H9 (cell line): ENCODE measurements around the gene GPR15LG. TPM values are rescaled to one million over a fixed set of nuclear protein-coding genes. Genes with fewer than 3 reads are reported as not detected.

Experiments
- DNase-seq: peaks from one replicate; pipeline ENCODE4 v3.0.0-alpha.2; 2017
- H2AFZ ChIP-seq: one replicate; pipeline ENCODE4 v1.6.1; 2013; ENCODE audit warnings: mild to moderate bottlenecking, low read length, control low read depth, moderate library complexity
- H2AK5ac ChIP-seq: 2 replicates; pipeline ENCODE4 v1.6.1; 2013; ENCODE audit warnings: low read length, control low read depth, mixed read lengths; ENCODE audit not compliant: insufficient read length
- H2BK120ac ChIP-seq: one replicate; pipeline ENCODE4 v1.6.1; 2013; ENCODE audit warnings: low read depth, mild to moderate bottlenecking, low read length, control low read depth, inconsistent platforms; ENCODE audit not compliant: poor library complexity, severe bottlenecking
- H2BK12ac ChIP-seq: 2 replicates; pipeline ENCODE4 v1.6.1; 2013; ENCODE audit warnings: low read length, control low read depth, mixed read lengths, low read depth; ENCODE audit not compliant: insufficient read length
- H2BK15ac ChIP-seq: 2 replicates; pipeline ENCODE4 v1.6.1; 2013; ENCODE audit warnings: low read depth, low read length, control low read depth
- H2BK20ac ChIP-seq: one replicate; pipeline ENCODE4 v1.6.1; 2013; ENCODE audit warnings: low read depth, mild to moderate bottlenecking, low read length, control low read depth, inconsistent platforms; ENCODE audit not compliant: poor library complexity, severe bottlenecking
- H2BK5ac ChIP-seq: 2 replicates; pipeline ENCODE4 v1.6.1; 2013; ENCODE audit warnings: low read length, control low read depth, mixed read lengths; ENCODE audit not compliant: insufficient read length
- H3K14ac ChIP-seq: 2 replicates; pipeline ENCODE4 v1.6.1; 2013; ENCODE audit warnings: low read length, control low read depth; ENCODE audit not compliant: insufficient read depth
- H3K18ac ChIP-seq: 2 replicates; pipeline ENCODE4 v1.6.1; 2013; ENCODE audit warnings: low read depth, mild to moderate bottlenecking, mixed read lengths, low read length, control low read depth; ENCODE audit not compliant: insufficient read length
- H3K23ac ChIP-seq: 2 replicates; pipeline ENCODE4 v1.6.1; 2013; ENCODE audit warnings: low read length, control low read depth, mixed read lengths, low read depth; ENCODE audit not compliant: insufficient read length
- H3K23me2 ChIP-seq: 2 replicates; pipeline ENCODE4 v1.6.1; 2013; ENCODE audit warnings: low read depth, mild to moderate bottlenecking, mixed read lengths, low read length, control low read depth; ENCODE audit not compliant: insufficient read length, poor library complexity, severe bottlenecking
- H3K27ac ChIP-seq: 2 replicates; pipeline ENCODE4 v1.5.1; 2013; ENCODE audit warnings: low read length, control low read depth, mixed read lengths, low read depth; ENCODE audit not compliant: insufficient read length
- H3K27me3 ChIP-seq: 2 replicates; pipeline ENCODE4 v1.6.1; 2013; ENCODE audit warnings: low read length, control low read depth, inconsistent platforms; ENCODE audit not compliant: insufficient read depth
- H3K4ac ChIP-seq: 2 replicates; pipeline ENCODE4 v1.6.1; 2013; ENCODE audit warnings: low read depth, mild to moderate bottlenecking, control low read depth, inconsistent platforms, low read length, moderate library complexity
- H3K4me1 ChIP-seq: 2 replicates; pipeline ENCODE4 v1.6.1; 2013; ENCODE audit warnings: low read length, control low read depth, inconsistent platforms; ENCODE audit not compliant: insufficient read depth
- H3K4me2 ChIP-seq: 2 replicates; pipeline ENCODE4 v1.6.1; 2013; ENCODE audit warnings: low read length, control low read depth, mixed read lengths; ENCODE audit not compliant: insufficient read length, insufficient read depth
- H3K56ac ChIP-seq: 2 replicates; pipeline ENCODE4 v1.6.1; 2013; ENCODE audit warnings: low read depth, mild to moderate bottlenecking, mixed read lengths, low read length, control low read depth; ENCODE audit not compliant: insufficient read length
- H3K79me1 ChIP-seq: 2 replicates; pipeline ENCODE4 v1.6.1; 2013; ENCODE audit warnings: low read depth, mild to moderate bottlenecking, moderate library complexity, low read length, control low read depth, inconsistent platforms; ENCODE audit not compliant: insufficient read depth, poor library complexity, severe bottlenecking
- H3K79me2 ChIP-seq: 2 replicates; pipeline ENCODE4 v1.6.1; 2013; ENCODE audit warnings: low read length, control low read depth, inconsistent platforms; ENCODE audit not compliant: insufficient read depth
- H3K9ac ChIP-seq: 2 replicates; pipeline ENCODE4 v1.6.1; 2013; ENCODE audit warnings: low read length, control low read depth, mixed read lengths; ENCODE audit not compliant: insufficient read length; ENCODE audit errors: extremely low read depth
- H3K9me3 ChIP-seq: one replicate; pipeline ENCODE4 v1.6.1; 2013; ENCODE audit warnings: low read depth, low read length, inconsistent platforms; ENCODE audit not compliant: control insufficient read depth
- H3T11ph ChIP-seq: one replicate; pipeline ENCODE4 v1.6.1; 2013; ENCODE audit warnings: mild to moderate bottlenecking, low read length, control low read depth, inconsistent platforms
- H4K20me1 ChIP-seq: one replicate; pipeline ENCODE4 v1.6.1; 2013; ENCODE audit not compliant: control insufficient read depth, insufficient read length, insufficient read depth
- H4K5ac ChIP-seq: 2 replicates; pipeline ENCODE4 v1.6.1; 2013; ENCODE audit warnings: low read depth, mild to moderate bottlenecking, mixed read lengths, low read length, control low read depth; ENCODE audit not compliant: insufficient read length
- H4K8ac ChIP-seq: replicated peaks from 2 replicates; pipeline ENCODE4 v1.6.1; 2013; ENCODE audit warnings: low read length, control low read depth, mixed read lengths, low read depth; ENCODE audit not compliant: insufficient read length
- H4K91ac ChIP-seq: 2 replicates; pipeline ENCODE4 v1.6.1; 2013; ENCODE audit warnings: low read depth, mild to moderate bottlenecking, moderate library complexity, mixed read lengths, low read length, control low read depth; ENCODE audit not compliant: insufficient read length
- H3K27ac Mint-ChIP-seq, 3 experiments: 2 replicates in 2 of 3; 3 replicates in 1 of 3; pipeline ENCODE4 v1.8.0; 2020 to 2021; ENCODE audit warnings: mixed read lengths in 3 of 3, mild to moderate bottlenecking in 1 of 3, moderate library complexity in 1 of 3
- H3K27me3 Mint-ChIP-seq: 2 replicates; pipeline ENCODE4 v1.8.0; 2021; ENCODE audit warnings: low read depth, mild to moderate bottlenecking, moderate library complexity, mixed read lengths
- H3K36me3 Mint-ChIP-seq, 3 experiments: 2 replicates in 2 of 3; 3 replicates in 1 of 3; pipeline ENCODE4 v1.8.0; 2020 to 2021; ENCODE audit warnings: low read depth in 3 of 3, mixed read lengths in 3 of 3; ENCODE audit not compliant: insufficient read depth in 1 of 3
- H3K4me1 Mint-ChIP-seq, 2 experiments: 2 replicates each; pipeline ENCODE4 v1.8.0; 2020; ENCODE audit warnings: mixed read lengths in 2 of 2
- H3K4me3 Mint-ChIP-seq, 2 experiments: 2 replicates in 1 of 2; 3 replicates in 1 of 2; pipeline ENCODE4 v1.8.0; 2020 to 2021; ENCODE audit warnings: mild to moderate bottlenecking in 2 of 2, mixed read lengths in 2 of 2, moderate library complexity in 1 of 2
- H3K9me3 Mint-ChIP-seq, 2 experiments: 2 replicates in 1 of 2; 3 replicates in 1 of 2; pipeline ENCODE4 v1.8.0; 2020; ENCODE audit warnings: mild to moderate bottlenecking in 2 of 2, mixed read lengths in 2 of 2, moderate library complexity in 1 of 2
- WGBS: extraction: QIAGEN DNeasy Blood & Tissue Kit; methylation state at CpG from one replicate; pipeline ENCODE4 v1.1.7; 2013; ENCODE audit warnings: missing lambda C conversion rate, low lambda C conversion rate, mixed read lengths; ENCODE audit not compliant: insufficient read length; ENCODE audit errors: extremely low coverage; 5-methylcytosine and 5-hydroxymethylcytosine counted together
- total RNA-seq: library from RNA; stranded (reverse); gene quantifications from 2 replicates; pipeline ENCODE4 v1.2.1, GENCODE V29; 2021
- TF ChIP-seq, protein P1 (sequence below): fragments of 200-600 bp; sonication (generic); conservative IDR thresholded peaks from 3 replicates; pipeline ENCODE4 v1.8.0; 2021; ENCODE audit warnings: antibody characterized with exemption, mild to moderate bottlenecking

Gene GPR15LG
- total RNA-seq, 1 experiment from 2014 or later = not detected

- no peak overlapping the region for H3K14ac ChIP-seq
- no peak overlapping the region for H2AFZ ChIP-seq
- H3K23ac ChIP-seq = no peak overlapping the region
- no peak overlapping the region for H3K4ac ChIP-seq
- no peak overlapping the region for H2BK12ac ChIP-seq
- Mint-ChIP-seq H3K4me1 (peaks cover 7 to 9% of the 10 kb centered on the region in 2 experiments), H3K36me3 (peaks cover 0 to 2% (median 0%) of the 10 kb centered on the region in 3 experiments; a peak in 3 of 7 replicates), H3K27ac (no peak overlapping the region), H3K27me3 (peaks cover 51% of the 10 kb centered on the region), H3K4me3 (no peak overlapping the region; a peak in 1 of 5 replicates), H3K9me3 (no peaks in the 10 kb centered on the region)
- no peak overlapping the region for H2BK5ac ChIP-seq
- TF ChIP-seq, protein P1, sequence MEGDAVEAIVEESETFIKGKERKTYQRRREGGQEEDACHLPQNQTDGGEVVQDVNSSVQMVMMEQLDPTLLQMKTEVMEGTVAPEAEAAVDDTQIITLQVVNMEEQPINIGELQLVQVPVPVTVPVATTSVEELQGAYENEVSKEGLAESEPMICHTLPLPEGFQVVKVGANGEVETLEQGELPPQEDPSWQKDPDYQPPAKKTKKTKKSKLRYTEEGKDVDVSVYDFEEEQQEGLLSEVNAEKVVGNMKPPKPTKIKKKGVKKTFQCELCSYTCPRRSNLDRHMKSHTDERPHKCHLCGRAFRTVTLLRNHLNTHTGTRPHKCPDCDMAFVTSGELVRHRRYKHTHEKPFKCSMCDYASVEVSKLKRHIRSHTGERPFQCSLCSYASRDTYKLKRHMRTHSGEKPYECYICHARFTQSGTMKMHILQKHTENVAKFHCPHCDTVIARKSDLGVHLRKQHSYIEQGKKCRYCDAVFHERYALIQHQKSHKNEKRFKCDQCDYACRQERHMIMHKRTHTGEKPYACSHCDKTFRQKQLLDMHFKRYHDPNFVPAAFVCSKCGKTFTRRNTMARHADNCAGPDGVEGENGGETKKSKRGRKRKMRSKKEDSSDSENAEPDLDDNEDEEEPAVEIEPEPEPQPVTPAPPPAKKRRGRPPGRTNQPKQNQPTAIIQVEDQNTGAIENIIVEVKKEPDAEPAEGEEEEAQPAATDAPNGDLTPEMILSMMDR = no peak
- H3K27me3 ChIP-seq = peaks cover 17% of the 10 kb centered on the region
- no peak overlapping the region for H2BK20ac ChIP-seq
- no peaks in the 10 kb centered on the region for H4K20me1 ChIP-seq
- no peaks in the 10 kb centered on the region for H3K79me1 ChIP-seq
- H3K23me2 ChIP-seq = peaks cover 12% of the 10 kb centered on the region
- DNase-seq = no peak
- H4K91ac ChIP-seq = no peak overlapping the region
- no peaks in the 10 kb centered on the region for H3K79me2 ChIP-seq
- no peak overlapping the region for H2BK15ac ChIP-seq
- no CpG with 5 or more reads among the region's 5 CpGs for WGBS
- H3K56ac ChIP-seq = no peak overlapping the region
- H3K4me2 ChIP-seq = no peak overlapping the region
- no peaks in the 10 kb centered on the region; the same call in 1 of the 2 replicates for H3K4me1 ChIP-seq
- H3T11ph ChIP-seq = no peak overlapping the region
- H3K27ac ChIP-seq = no peak overlapping the region
- no peaks in the 10 kb centered on the region for H3K9me3 ChIP-seq
- H4K5ac ChIP-seq = no peak overlapping the region
- H3K9ac ChIP-seq = no peak overlapping the region
- H2BK120ac ChIP-seq = no peak overlapping the region
- H4K8ac ChIP-seq = no peak overlapping the region
- H2AK5ac ChIP-seq = no peak overlapping the region
- no peak overlapping the region for H3K18ac ChIP-seq
Measured at GRCh38 chr10:84196941-84197340, 23.3 kb downstream of the GPR15LG start.
